ENCODE measurements around the gene LBR. TPM values are rescaled to one million over a fixed set of nuclear protein-coding genes. Genes with fewer than 3 reads are reported as not detected.

LBR gene
- total RNA-seq, 1 experiment from 2014 or later = 149 TPM

DNA sequence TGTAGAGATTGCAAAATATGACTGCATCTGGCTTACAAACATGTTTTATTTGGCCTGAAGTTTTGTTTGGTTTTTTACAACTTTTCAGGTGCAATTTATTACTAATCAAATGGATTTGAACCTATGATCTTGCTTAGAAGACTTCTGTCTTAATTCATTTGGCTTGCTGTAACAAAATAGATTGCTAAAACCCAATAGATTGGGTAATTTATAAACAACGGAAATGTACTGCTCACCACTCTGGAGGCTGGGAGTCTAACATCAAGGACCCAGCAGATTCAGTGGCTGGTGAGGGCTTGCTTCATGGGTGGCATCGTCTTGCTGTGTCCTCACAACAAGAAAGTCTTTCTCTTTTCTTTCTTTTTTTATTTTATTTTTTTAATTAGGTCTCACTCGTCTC, 72.9 kb downstream of the LBR start:
- Histone ChIP-seq H3K27me3 (replicated peaks; ENCODE audit: control insufficient read depth, insufficient read depth, low read length) (no peaks in the 10 kb centered on the region), H3K4me1 (no peaks in the 10 kb centered on the region), H3K4me3 (ENCODE audit: low read depth, low read length) (no peak overlapping the region), H3K36me3 (ENCODE audit: control insufficient read depth, insufficient read depth, low read length) (no peaks in the 10 kb centered on the region), H3K9me3 (no peaks in the 10 kb centered on the region)
- intact Hi-C loops (cut with micrococcal nuclease; ENCODE audit: unreplicated experiment) = no loop called here
- Mint-ChIP-seq H3K27me3 (ENCODE audit: insufficient read depth, unreplicated experiment) (peaks cover 16% of the 10 kb centered on the region), H3K4me1 (ENCODE audit: low read depth, unreplicated experiment) (peaks cover 6% of the 10 kb centered on the region), H3K27ac (ENCODE audit: unreplicated experiment) (no peak overlapping the region), H3K36me3 (ENCODE audit: insufficient read depth, unreplicated experiment) (no peaks in the 10 kb centered on the region), H3K4me3 (ENCODE audit: unreplicated experiment) (no peak overlapping the region), H3K9me3 (ENCODE audit: unreplicated experiment) (no peaks in the 10 kb centered on the region)
- DNase-seq = no peak
- no peak for TF ChIP-seq CTCF (IDR thresholded peaks at IDR 0.05; ENCODE audit: insufficient read depth in 1 of 2, low read depth in 1 of 2, low read length in 1 of 2, severe bottlenecking in 1 of 2, unreplicated experiment in 1 of 2)
- ChIA-PET CTCF (no interaction called here), POLR2A (no interaction called here)
- BruUV-seq (replicated peaks) = no TSS peak

Other genes with a start within 250 kb of the LBR start
- 78.0 and 80.0 TPM in 2 replicates for gene ENAH, start 225.1 kb upstream of the LBR start, total RNA-seq (2022)

All from Caco-2 (cell line).